Activated CD8-positive, alpha-beta memory T cell treated with anti-CD3 and anti-CD28 coated beads, Interleukin-2, amount 50 U/mL, for 1 hour (primary cell): ENCODE results near the gene ZMYND8.
"Not testable (repeated sequence)": the region's sequence is repeated elsewhere in the genome, so short reads cannot be mapped to it uniquely, and the experiment has no call there.

Source experiments
- DNase-seq: peaks from one replicate; pipeline ENCODE4 v3.0.0-alpha.2; 2020; ENCODE audit errors: extremely low read depth

The ZMYND8 gene

DNA sequence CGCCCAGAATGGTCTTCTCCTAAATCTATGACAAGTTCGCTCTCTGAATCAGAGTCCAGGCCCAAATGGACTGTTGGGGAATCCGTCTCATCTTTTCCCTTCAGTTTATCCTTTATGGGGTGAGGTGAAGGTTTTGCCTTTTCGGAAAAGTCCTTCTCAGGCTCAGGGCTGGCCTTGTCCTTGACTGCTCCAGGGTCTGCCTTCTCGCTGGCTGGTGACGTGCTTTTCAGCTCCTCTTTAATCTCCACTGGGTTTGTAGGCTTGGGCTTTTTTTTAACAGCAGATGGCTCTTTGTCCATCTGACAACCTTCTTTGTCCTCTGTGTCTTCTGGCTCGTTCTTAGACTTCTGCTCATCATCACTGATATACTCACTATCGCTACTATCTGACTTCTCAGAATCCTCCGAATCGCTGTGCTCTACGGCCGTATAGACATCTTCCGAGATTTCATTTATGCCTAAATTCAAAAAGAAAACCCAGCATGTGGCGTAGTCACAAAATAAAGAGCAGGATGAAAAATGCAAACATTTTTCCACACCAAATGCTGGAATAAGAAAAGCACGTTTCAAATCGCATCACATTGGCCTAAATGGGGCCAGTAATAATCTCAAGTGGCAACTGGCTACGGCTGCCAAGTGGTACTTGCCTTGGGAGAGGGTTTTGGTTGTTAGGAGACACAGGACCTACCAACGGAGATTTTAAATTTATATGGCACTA, 110.3 kb downstream of the ZMYND8 start:
- DNase-seq = no peak

DNA sequence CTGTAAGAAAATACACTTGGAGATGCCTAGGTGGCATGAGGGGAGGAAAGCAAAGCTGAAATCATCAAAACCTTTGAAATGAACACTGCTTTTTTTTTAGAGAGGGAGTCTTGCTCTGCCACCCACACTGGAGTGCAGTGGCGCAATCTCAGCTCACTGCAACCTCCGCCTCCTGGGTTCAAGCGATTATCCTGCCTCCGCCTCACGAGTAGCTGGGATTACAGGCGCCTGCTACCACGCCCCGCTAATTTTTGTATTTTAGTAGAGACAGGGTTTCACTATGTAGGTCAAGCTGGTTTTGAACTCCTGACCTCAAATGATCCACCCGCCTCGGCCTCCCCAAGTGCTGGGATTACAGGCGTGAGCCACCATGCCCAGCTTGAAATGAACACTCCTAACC, 111.3 kb downstream of the ZMYND8 start:
- DNase-seq = not testable (repeated sequence)

DNA sequence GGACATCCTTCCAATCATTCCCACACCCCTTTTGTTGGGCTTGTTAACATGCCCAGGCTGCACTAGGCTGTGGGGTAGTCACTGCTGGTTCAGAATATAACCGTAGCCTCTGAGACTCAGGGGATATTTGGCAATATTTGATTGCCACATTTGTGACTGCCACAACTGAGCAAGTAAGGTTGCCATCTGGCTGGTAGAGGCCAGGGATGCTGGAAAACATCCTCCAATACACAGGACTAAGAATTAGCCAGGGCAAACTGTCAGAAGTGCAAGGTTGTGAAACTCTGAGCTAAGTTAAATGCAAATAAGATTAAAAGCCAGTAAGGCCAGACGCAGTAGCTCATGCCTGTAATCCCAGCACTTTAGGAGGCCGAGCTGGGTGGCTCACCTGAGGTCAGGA, 112.0 kb downstream of the ZMYND8 start:
- DNase-seq = no peak

DNA sequence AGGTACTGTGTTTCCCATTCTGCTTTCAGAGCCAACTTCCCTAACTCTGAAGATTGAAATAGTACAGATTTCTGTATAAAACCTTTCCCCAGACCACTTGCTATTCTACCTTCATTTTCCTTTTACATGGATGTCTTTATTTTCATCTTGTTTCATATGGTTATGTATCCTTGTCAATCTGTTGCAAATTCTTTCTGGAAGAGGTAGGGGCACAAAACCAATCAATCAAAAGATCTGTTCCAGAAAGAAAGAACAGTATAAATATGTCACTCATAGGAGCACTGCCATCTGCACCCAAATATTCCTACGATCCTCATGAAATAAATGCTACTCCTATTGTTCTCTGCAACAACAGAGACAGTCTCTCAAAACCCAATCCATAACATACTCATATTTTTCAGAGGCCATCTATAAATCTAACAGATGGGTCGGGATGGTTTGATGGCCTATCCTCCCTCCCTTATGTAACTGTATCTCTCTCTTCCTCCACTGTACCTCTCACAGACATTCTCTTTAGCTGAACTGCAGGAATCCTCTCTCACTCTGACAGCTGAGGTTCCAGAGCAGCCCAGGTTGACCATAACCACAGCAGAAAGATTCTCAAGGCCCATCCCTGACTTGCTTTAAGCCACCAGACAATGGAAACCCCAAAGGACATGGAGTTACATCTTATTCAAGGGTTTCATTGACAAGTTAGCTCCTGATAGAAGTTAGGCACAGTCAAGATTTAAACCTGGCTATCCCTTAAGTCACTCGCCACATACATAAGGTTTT, 112.8 kb downstream of the ZMYND8 start:
- no peak for DNase-seq

DNA sequence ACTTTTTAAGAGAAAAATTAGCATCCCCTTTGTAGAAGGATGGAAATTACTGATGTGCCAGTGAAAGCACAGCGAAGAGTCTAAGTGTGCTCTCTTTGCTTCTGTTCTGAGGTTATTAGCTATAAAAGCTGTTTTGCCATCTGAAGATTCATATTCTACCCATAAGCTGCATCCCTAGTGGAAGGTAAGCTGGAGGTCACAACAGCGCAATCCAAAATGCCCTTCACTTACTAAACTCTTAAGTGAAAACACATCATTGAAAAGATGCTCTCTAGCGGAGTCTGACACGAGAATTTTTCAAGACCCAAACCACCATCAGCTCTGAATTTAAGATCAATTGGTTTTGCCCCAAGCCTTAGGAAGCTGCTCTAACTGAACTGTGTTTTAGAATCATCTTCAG, 113.5 kb downstream of the ZMYND8 start:
- DNase-seq = no peak

DNA sequence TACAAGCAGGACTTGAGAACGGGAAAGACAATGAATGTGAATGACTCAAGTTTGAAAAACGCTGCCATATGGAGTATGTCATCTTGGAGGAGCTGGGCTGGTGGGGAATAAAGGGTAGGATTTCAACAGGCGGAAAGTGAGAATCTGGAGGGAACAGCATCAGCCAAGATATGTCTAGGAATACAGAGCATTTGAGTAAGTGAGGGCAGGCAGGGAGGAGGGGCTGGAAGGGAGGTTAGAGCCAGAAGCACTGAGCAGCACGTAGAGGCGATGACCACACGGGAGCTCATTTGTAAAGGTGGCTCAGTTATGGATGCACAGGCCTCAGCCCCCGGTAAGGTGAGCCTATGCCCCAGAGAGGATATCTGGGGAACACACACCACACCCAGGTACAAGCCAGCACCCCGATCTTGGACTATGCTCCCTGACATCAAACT, 115.1 kb downstream of the ZMYND8 start:
- DNase-seq = no peak

DNA sequence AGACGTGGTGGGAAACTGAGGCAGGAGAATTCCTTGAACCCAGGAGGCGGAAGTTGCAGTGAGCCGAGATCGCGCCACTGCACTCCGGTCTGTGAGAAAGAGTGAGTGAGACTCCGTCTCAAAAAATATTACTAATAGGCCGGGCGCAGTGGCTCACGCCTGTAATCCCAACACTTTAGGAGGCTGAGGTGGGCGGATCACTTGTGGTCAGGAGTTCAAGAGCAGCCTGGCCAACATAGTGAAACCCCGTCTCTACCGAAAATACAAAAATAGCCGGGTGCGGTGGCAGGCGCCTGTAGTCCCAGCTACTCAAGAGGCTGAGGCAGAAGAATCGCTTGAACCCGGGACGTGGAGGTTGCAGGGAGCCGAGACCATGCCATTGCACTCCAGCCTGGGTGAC, 116.4 kb downstream of the ZMYND8 start:
- DNase-seq = not testable (repeated sequence)

DNA sequence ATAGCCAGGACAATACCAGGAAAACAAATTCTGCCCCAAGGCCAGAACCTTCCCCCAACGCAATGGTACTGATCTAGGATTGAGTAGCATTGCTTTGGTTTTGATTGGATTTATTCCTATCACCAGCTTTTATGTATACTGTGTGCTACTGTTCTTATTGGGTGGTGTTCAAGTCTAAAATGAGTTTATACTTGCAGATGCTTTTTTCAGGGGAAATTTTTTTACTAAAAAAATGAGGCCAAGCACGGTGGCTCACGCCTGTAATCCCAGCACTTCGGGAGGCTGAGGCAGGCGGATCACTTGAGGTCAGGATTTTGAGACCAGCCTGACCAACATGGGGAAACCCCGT, 116.8 kb downstream of the ZMYND8 start:
- no peak for DNase-seq

DNA sequence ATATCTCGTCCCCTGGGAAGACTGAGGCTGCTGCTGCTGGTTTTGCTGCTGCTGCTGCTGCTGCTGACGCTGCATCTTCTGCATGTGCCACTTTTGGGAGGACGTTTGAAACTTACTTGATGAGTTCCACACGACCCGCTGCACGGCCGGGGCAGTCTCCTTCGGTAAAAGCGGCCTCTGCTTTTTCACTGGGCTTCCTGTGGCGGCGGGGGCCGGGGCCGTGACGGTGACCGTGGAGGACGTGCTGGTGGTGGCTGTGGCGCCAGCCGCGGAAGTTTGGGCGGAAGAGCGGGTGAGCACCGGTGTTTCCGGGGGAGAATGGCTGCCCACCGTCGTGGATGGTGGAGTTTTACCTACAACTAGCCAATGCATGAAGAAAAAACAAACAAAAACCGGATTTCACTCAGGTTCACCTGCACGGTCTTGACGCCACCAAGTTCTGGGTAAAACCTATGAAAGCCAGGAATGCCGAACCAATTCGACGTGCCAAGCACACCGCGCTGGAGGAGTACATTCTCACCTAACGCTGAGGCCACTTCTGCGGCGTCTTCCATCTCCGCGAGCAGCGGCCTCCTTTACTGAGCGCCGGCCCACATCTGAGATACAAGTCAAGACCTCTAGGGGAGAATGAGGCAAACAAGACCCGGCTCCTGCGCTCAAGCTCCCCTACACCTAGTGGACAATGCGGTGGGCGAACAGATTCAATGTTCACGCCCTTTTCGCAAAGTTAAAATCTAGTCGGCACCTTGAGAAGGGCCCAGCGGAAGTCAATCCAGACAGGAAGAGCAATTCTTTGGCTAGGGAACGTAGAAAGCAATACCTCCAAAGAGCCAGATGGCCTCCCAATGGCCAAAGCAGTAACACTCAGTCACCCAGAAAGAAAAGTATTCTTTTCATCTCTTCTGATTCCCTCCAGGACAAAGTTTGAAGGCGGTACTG, 117.5 kb downstream of the ZMYND8 start:
- DNase-seq = no peak

DNA sequence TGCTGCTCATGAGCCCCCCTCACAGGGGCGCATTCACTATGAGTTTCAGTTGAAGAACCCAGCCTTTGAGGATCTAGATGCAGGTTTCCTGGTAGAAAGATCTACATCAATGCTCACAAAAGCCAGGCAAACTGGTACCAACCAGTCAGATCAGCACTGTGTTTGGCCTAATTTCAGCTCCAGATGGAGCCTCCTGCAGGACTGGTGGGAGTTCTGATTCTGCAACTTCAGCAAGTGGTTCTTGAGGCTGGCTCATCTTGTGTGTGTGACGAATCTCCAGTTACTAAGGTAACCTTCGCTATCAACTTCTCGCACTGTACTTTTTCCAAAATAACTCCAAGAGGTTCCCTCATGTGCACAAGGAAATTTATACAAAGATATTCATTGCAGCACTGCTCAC, 118.8 kb downstream of the ZMYND8 start:
- no peak for DNase-seq

DNA sequence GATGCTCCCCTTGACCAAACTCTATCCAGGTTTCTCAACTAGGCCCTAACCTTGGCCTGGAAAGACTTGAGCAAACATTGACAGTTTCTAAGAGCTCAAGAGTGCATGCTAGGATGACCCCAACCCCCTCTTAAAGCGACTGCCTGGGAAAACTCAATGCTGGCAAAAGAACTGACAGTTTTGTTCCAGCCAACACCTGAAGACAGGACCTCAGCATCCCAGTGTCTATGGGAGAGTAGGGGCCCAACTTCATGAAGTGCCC, 119.9 kb downstream of the ZMYND8 start:
- no peak for DNase-seq

DNA sequence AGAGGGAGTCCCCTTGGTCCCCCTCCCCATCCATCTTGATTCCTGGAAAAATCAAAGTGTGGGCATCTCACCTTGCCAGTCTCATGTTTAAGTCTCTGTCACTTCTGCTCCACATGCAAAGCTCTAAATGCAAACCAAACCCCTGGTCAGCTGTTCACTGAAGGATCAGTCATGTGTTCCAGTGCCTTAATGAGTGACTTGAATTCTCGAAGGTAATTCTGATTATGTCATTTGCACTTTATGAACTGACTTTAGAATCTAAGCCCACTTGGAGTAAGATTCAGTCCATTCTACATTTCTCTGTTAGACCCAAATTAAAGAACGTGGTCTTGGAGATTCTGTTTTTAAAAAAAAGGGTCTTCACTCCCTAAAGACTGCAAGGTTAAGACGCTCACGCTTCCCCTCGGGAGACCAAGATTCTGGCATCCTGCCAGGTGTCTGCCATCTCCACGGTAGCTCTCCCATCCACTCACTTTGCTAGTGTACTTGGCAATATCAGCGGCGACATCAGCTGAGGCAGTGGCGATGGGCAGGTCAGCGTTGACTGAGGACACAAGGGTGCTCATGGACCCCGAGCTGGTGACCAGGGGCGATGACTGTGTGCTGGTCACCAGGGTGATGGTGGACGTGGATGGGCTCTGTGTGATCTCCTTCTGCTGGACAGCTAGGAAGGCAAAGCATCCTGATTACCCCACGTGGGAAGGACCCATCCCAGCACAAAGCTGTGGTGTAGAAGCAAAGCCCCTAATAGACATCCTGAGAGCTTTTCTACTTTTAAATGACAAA, 120.5 kb downstream of the ZMYND8 start:
- no peak for DNase-seq

DNA sequence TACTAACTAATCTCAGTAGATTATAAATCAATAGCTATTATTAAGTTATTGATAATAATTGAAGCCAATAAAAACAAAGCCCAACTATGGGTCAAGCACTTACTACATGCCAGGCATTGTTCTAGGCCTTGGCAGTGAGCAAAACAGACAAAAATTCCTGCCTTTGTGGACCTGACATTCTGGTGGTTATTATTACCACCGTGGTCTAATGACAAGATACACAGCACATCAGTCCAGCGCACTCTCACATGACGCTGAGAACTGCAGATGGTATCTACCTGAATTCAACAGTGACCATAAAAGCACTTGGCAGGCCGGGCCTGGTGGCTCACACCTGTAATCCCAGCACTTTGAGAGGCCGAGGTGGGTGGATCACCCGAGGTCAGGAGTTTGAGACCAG, 121.4 kb downstream of the ZMYND8 start:
- DNase-seq = no peak

DNA sequence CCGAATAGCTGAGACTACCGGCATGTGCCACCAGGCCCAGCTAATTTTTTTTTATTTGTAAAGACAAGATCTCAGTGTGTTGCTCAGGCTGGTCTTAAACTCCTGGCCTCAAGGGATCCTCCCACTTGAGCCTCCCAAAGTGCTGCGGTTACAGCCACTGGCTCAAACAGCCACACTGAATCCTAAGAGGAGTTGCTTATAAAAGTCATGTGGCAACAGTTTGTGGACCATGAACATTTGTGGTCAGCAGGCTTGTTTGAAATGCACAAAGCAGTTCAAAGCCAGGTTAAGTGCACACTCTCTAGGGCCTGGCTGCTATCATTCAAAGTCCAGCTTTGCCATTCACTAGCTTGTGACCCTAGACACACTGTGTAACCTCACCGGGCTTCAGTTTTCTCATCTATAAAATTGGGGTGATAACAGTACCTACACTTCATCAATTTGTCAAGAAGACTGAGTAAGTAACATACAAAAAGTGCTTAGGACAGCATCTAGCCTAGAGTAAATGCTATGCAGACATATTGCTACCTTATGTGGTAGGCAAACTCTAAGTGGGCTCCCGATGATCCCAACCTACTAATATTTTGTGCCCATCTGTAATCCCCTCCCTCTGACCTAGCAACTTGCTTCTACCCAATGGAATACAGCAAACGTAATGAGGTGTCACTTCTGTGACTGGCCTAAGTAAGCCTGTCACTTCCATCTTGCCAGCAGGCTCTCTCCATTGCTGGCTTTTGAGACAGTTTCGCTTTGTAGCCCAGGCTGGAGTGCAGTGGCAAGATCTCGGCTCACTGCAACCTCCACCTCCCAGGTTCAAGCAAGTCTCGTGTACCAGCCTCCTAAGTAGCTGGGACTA, 122.9 kb downstream of the ZMYND8 start:
- no peak for DNase-seq

DNA sequence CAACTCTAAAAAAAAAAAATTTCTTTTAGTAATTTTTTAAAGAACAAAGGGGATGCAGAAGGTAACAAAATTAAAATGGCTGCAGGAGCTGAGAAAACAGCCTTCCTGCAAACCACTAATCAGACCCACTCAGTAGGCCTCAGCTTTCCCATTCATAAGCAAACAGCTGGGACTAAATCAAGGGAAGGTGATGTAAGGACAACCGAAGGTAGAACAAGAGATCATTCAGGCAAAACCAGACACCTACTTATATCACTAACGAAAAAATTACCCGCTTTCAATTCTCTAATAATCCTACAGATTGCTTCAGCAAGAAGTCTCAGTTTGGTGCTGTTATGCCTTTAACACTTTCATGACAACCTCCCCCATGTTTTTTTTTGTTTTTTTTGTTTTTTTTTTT, 124.0 kb downstream of the ZMYND8 start:
- no peak for DNase-seq

DNA sequence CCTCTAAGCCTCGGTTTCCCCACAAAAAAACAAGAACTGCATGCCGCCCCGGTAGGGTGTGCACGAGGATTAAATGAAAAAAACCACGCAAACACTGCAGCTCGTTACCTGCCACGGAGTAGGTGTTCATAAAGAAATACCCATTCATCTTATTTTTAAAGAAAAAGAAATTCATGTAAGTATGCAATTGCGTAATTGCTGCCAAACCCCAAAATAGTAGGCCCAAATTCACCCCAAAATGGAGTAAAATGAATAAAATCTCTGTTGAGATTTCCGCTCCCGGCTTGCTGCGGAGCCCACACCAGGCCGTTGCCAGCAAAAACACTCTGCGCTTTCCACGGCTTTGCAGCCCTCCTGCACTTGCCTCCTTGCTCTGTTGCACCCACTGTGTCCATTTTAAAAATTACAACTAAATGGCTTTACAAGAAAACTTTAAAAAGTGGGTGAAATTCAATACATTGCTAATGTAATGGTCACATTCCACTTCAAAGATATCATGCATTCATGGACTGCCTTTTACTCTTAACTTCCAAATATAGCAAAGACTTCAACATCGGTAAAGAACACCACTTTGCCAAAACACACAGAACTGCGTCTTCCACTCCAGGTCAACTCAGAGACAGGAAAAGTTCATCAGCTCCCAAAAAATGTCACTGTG, 125.0 kb downstream of the ZMYND8 start:
- DNase-seq = no peak

DNA sequence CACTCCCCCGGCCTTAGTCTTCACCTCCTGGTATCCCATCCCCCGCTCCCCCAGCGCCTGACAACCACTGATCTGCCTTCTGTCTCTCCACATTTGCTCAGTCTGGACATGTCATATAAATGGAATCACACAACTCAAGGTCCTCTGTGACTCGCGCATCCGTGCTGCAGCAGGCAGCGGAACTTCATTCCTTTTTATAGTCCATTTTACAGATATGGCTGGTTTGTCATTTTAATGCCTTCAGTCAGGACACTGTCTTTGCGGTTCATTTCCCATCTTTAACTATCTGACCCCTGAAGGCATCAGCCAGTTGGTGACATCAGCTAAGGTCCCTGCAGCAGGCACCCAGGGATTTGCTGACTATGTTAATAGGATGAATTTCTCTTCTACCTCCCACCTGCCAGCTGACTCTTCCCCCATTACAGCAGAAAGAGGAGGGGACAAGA, 125.7 kb downstream of the ZMYND8 start:
- no peak for DNase-seq

DNA sequence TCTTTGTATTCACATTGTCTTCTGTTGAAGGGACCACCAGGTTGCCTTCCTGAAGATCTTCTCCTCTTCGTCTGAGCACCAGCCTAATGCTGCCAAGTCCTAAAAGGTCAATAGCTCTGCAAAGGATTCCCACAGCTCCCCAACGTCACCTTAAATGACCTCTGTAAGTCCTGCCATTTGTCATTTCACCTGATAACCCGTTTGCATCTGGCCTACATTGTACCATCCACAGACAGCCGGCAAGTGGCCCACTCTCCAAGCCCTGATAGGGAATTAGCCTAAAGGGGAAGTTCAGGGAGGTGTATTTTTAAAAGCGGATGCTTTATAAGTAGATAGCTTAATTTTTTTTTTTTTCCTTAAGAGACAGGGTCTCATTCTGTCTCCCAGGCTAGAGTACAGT, 127.8 kb downstream of the ZMYND8 start:
- no peak for DNase-seq

DNA sequence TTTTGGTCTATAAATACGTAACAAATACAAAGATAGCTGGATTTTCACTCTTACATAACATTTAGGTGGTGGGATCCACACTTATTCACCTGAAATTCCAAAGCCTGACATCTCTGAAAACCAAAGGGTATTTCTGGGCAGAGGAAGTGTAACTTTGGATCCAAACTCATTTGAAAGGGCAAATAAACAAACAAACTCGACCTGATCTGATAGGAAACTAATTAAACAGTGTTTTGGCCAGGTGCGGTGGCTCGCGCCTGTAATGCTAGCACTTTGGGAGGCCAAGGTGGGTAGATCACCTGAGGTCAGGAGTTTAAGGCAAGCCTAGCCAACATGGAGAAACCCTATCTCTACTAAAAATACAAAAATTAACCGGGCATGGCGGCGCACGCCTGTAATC, 128.9 kb downstream of the ZMYND8 start:
- no peak for DNase-seq

DNA sequence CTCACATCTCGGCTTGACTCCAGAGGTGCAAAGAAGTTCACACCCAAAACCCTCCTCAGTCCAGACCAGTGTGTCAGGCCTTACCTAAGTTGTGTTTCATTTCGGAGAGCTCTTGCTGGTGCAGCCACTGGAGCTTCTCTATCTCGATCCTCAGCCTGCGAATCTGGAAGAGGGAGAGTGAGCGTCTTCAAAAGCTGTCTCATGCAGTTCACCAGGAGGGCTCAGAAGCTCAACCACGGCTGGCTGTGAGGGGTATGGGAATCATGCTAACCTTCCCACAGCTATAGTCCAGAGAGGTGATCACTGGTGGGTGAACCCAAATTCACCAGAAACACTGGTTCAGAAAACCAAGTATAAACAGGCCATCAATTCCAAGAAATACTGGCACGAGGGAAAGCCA, 129.4 kb downstream of the ZMYND8 start:
- DNase-seq = no peak
